Neural crest cell (in vitro differentiated cells): ENCODE measurements around the gene POLR2E. TPM values are rescaled to one million over a fixed set of nuclear protein-coding genes. Genes with fewer than 3 reads are reported as not detected.
A peak's percentile ranks its signal among the peaks of the same experiment; 100 is the strongest.

Source experiments
- DNase-seq: peaks from one replicate; pipeline ENCODE4 v3.0.0; 2021; ENCODE audit warnings: low read depth, mixed read lengths, low spot score
- H3K27ac Mint-ChIP-seq: one replicate; pipeline ENCODE4 v1.8.0; 2021; ENCODE audit warnings: mild to moderate bottlenecking, mixed read lengths; ENCODE audit not compliant: unreplicated experiment
- H3K27me3 Mint-ChIP-seq: 2 replicates; pipeline ENCODE4 v1.8.0; 2021; ENCODE audit warnings: low read depth, mild to moderate bottlenecking, mixed read lengths
- H3K36me3 Mint-ChIP-seq: 2 replicates; pipeline ENCODE4 v1.8.0; 2021; ENCODE audit warnings: low read depth, mild to moderate bottlenecking, mixed read lengths
- H3K4me1 Mint-ChIP-seq: 2 replicates; pipeline ENCODE4 v1.8.0; 2021; ENCODE audit warnings: mixed read lengths
- H3K4me3 Mint-ChIP-seq: one replicate; pipeline ENCODE4 v1.8.0; 2021; ENCODE audit warnings: mild to moderate bottlenecking, mixed read lengths
- H3K9me3 Mint-ChIP-seq: 2 replicates; pipeline ENCODE4 v1.8.0; 2021; ENCODE audit warnings: mixed read lengths
- CTCF ChIP-seq: fragments of 200-600 bp; sonication (generic); conservative IDR thresholded peaks from 2 replicates; pipeline ENCODE4 v1.5.0; 2021; ENCODE audit warnings: antibody characterized with exemption, mild to moderate bottlenecking
- total RNA-seq: library from RNA; stranded (reverse); gene quantifications from 2 replicates; pipeline ENCODE4 v1.2.1, GENCODE V29; 2021

Gene POLR2E
- total RNA-seq, 1 donor from 2014 or later = 256 TPM

GRCh38 chr19:1065606-1066109 is 29.5 kb downstream of the POLR2E start:
- no peak for DNase-seq
- peak overlapping the region; percentile 27 for H3K4me3 Mint-ChIP-seq
- H3K36me3 Mint-ChIP-seq = no peaks in the 10 kb centered on the region
- peaks cover 55% of the 10 kb centered on the region for H3K27me3 Mint-ChIP-seq
- no peak overlapping the region for H3K27ac Mint-ChIP-seq
- H3K4me1 Mint-ChIP-seq = peaks cover 4% of the 10 kb centered on the region
- H3K9me3 Mint-ChIP-seq = no peaks in the 10 kb centered on the region
- no peak for TF ChIP-seq CTCF

GRCh38 chr19:1064661-1065605 is 30.2 kb downstream of the POLR2E start:
- peaks cover 4% of the 10 kb centered on the region for H3K4me1 Mint-ChIP-seq
- H3K27ac Mint-ChIP-seq = no peak overlapping the region
- no peaks in the 10 kb centered on the region for H3K9me3 Mint-ChIP-seq
- H3K4me3 Mint-ChIP-seq = peak overlapping the region; percentile 27
- H3K27me3 Mint-ChIP-seq = peaks cover 48% of the 10 kb centered on the region
- no peaks in the 10 kb centered on the region for H3K36me3 Mint-ChIP-seq
- peak; percentile 72 for DNase-seq
- peak; percentile 81 for TF ChIP-seq CTCF

- H3K4me1 Mint-ChIP-seq = peaks cover 4% of the 10 kb centered on the region
- H3K27ac Mint-ChIP-seq = no peak overlapping the region
- no peak for TF ChIP-seq CTCF
- no peaks in the 10 kb centered on the region for H3K36me3 Mint-ChIP-seq
- no peaks in the 10 kb centered on the region for H3K9me3 Mint-ChIP-seq
- H3K27me3 Mint-ChIP-seq = peaks cover 39% of the 10 kb centered on the region
- H3K4me3 Mint-ChIP-seq = no peak overlapping the region
- no peak for DNase-seq
These were observed 31.1 kb downstream of the POLR2E start for GRCh38 chr19:1063909-1064660.

GRCh38 chr19:1063030-1063908 is 31.9 kb downstream of the POLR2E start:
- Mint-ChIP-seq H3K4me3 (no peak overlapping the region), H3K4me1 (no peaks in the 10 kb centered on the region), H3K9me3 (no peaks in the 10 kb centered on the region), H3K27me3 (peaks cover 32% of the 10 kb centered on the region), H3K27ac (no peak overlapping the region), H3K36me3 (no peaks in the 10 kb centered on the region)
- TF ChIP-seq CTCF = no peak
- DNase-seq = no peak
